ENCODE results near the gene DYNC2H1.
"Not testable (repeated sequence)": the region's sequence is repeated elsewhere in the genome, so short reads cannot be mapped to it uniquely, and the experiment has no call there.

Gene DYNC2H1

GRCh38 chr11:103367650-103368049, 258.4 kb downstream of the DYNC2H1 start:
- DNase-seq (ENCODE audit: low read depth), result no peak

DNA sequence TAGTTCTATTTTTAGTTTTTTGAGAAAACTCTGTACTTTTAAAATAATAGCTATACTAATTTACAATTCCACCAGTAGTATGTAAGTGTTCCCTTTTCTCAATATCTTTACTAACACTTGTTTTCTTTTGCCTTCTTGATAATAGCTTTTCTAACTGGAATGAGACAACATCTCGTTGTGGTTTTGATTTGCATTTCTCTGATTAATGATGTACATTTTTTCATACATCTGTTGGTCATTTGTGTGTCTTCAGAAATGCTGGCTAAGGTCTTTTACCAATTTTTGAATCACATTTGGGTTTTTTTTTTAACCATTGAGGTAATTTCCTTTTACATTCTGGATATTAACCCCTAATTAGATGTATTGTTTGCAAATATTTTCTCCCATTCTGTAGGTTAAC, 258.9 kb downstream of the DYNC2H1 start:
- no peak for DNase-seq (ENCODE audit: low read depth)

DNA sequence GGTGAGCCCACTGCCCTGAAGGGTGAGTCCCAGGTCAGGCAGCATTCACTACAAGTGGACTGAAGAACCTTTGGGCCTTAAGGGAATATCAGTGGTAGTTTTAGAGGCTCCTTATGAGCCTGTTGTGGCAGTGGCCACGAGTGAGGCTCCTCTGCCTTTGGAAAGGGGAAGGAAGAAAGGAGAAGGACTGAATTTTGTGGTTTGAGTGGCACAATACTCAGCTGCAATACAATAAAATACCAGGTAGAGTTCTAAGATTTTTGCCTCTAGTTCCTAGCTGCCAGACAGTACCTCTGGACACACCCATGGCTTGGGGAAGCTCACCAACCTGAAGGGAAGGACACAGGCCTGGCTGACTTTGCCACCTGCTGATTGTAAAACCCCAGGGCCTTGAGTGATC, 260.9 kb downstream of the DYNC2H1 start:
- no peak for DNase-seq (ENCODE audit: low read depth)

DNA sequence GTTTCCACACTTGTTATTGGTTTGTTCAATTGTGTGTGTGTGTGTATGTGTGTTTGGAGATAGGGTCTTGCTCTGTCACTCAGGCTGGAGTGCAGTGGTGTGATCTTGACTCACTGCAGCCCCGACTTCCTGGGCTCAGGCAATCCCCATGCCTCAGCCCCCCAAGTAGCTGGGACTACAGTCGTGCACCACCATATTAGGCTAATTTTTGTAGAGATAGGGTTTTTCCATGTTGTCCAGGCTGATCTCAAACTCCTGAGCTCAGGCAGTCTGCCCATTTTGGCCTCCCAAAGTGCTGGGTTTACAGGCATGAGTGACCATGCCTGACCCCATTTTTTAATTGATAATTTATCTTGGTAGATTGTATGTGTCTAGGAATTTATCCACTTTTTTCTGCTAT, 263.7 kb downstream of the DYNC2H1 start:
- DNase-seq (ENCODE audit: low read depth), result no peak

DNA sequence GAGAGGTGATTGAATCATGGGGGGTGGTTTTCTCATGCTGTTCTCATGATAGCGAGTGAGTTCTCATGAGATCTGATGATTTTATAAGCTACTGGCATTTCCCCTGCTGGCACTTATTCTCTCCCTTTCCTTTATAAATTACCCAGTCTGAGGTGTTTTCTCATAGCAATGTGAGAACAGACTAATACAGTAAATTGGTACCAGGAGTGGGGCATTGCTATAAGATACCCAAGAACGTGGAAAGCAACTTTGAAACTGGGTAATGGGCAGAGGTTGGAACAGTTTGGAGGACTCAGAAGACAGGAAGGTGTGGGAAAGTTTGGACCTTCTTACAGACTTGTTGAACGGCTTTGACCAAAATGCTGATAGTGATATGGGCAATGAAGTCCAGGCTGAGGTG, 265.0 kb downstream of the DYNC2H1 start:
- DNase-seq (ENCODE audit: low read depth), result not testable (repeated sequence)

GRCh38 chr11:103378931-103379330, 269.7 kb downstream of the DYNC2H1 start:
- no peak for DNase-seq (ENCODE audit: low read depth)

DNA sequence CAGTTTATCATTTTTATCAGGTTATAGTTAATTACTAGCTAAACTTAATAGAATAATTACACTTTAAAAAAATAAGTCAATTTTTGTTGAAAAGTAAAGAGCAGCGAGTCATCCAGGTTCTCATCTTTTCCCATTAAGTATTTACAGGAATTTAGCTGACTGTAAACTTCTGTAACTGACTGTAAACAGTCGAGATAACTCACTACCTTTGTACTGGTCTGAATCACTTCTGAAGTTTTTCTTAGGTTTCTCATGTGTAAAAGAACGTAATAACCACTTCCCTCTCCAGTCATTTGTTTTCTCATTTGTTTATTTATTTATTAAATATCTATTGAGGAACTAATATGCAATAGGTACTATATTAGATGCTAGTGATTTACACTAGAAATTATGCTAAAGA, 270.8 kb downstream of the DYNC2H1 start:
- no peak for DNase-seq (ENCODE audit: low read depth)

DNA sequence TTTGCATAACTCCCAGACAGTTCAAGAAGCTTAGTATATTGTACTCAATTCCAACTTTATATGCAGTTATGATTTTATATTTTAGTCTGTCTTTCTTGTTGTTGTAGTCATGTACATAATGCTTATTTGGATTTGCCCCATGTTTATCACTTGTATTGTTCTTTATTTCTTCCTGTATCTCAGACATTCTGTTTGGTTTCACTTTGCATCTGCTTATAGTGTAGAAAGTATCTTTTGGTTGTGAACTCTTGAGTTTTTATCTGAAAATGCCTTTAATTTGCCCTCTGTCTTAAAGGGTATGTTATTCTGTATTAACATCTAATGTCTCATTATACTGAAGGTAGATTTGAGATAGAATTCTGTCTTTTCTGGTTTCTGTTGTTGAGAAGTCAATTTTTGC, 275.4 kb downstream of the DYNC2H1 start:
- no peak for DNase-seq (ENCODE audit: low read depth)

DNA sequence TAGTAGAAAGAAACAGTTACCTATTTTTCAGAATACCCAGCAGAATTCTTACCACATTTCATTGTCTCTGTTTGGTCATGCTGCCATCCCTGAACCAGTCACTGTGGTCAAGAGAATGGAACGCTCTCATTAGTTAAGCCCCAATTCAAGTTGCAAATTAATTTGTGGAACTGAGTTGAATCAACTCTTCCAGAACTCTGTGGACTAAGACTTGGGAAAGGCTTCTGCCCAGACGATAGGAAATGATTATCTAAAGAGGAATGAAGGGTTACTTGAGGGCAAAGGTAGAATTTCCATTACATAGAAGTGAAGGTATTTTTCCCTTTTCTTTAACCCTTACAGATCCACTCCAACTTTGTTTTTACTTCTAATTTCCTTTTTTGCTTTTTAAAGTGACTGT, 286.4 kb downstream of the DYNC2H1 start:
- no peak for DNase-seq (ENCODE audit: low read depth)

GRCh38 chr11:103396237-103396636, 287.0 kb downstream of the DYNC2H1 start:
- no peak for DNase-seq (ENCODE audit: low read depth)

DNA sequence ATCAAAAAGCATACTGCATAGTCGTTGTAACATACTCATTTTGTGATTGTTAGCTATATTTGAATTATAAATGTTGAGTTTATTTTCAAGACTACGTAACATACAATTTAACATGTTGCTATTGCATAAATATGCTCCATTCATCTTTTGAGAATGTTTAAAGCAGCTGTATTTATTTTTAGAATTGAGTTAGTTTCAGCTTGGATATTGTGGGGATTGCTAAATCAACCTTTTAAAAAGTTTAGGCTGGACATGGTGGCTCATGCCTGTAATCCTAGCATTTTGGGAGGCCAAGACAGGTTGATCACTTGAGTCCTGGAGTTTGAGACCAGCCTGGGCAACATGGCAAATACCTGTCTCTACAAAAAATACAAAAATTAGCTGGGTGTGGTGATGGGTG, 288.1 kb downstream of the DYNC2H1 start:
- no peak for DNase-seq (ENCODE audit: low read depth)

- DNase-seq (ENCODE audit: low read depth), result no peak
Observed at GRCh38 chr11:103398829-103399228, 289.6 kb downstream of the DYNC2H1 start.

- DNase-seq (ENCODE audit: low read depth), result no peak
Observed at GRCh38 chr11:103406357-103406756, 297.1 kb downstream of the DYNC2H1 start.

- DNase-seq (ENCODE audit: low read depth), result no peak
Observed at GRCh38 chr11:103407641-103408040, 298.4 kb downstream of the DYNC2H1 start.

DNA sequence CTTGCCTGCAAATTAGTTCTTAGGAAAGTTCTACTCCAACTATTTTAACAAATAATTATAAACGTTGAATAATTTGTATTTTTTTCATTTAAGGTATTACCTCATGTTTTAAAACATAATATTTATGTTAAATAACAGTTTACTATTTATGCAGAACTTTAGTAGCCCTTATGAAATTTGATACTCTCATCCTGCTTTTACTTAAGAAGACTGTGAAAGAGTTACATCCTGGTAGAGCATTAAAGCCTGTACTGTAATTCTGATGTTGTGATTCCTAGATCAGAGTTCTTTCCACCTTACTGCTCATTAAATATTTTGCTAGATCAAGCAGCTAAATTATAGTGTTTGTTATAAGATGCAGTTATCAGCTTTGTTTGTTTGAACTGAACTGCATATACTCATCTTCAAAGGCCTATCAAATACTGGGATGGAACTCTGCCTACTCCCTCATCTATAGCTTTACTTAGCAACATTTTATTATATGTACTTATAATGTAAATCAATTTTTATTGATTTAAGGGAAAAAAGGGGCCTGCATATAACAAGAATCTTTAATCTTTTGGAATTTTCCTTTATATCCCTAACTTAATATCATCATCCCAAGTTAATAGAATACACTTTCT, 304.2 kb downstream of the DYNC2H1 start:
- DNase-seq (ENCODE audit: low read depth), result no peak

- DNase-seq (ENCODE audit: low read depth), result no peak
Observed at GRCh38 chr11:103418014-103418413, 308.8 kb downstream of the DYNC2H1 start.

DNA sequence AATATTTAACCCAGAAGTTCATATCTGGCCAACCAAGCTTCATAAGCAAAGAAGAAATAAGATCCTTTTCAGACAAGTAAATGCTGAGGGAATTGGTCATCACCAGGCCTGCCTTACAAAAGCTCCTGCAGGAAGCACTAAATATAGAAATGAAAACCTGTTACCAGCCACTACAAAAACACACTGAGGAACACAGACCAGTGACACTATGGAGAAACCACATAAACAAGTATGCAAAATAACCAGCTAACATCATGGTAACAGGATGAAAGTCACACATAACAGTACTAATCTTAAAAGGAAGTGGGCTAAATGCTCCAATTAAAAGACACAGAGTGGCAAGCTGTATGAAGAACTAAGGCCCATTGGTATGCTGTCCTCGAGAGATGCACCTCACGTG, 311.4 kb downstream of the DYNC2H1 start:
- DNase-seq (ENCODE audit: low read depth), result no peak

GRCh38 chr11:103433386-103434072, 324.3 kb downstream of the DYNC2H1 start:
- DNase-seq (ENCODE audit: low read depth), result no peak

GRCh38 chr11:103434073-103434411, 324.8 kb downstream of the DYNC2H1 start:
- no peak for DNase-seq (ENCODE audit: low read depth)

- no peak for DNase-seq (ENCODE audit: low read depth)
Observed at GRCh38 chr11:103436131-103436770, 327.0 kb downstream of the DYNC2H1 start.

- DNase-seq (ENCODE audit: low read depth), result no peak
Observed at GRCh38 chr11:103441021-103441420, 331.8 kb downstream of the DYNC2H1 start.

- no peak for DNase-seq (ENCODE audit: low read depth)
Observed at GRCh38 chr11:103448966-103449365, 339.7 kb downstream of the DYNC2H1 start.

- DNase-seq (ENCODE audit: low read depth), result no peak
Observed at GRCh38 chr11:103450241-103450640, 341.0 kb downstream of the DYNC2H1 start.

GRCh38 chr11:103453126-103453525, 343.9 kb downstream of the DYNC2H1 start:
- no peak for DNase-seq (ENCODE audit: low read depth)

Measured in activated gamma-delta T cell treated with anti-CD3 and anti-CD28 coated beads, Interleukin-2, amount 50 U/mL, for 16 hours (primary cell).